ENCODE data around the gene LPCAT3. TPM values are rescaled to one million over a fixed set of nuclear protein-coding genes. Genes with fewer than 3 reads are reported as not detected.

The LPCAT3 gene
- polyA plus RNA-seq, 1 experiment: 37.6 TPM

DNA sequence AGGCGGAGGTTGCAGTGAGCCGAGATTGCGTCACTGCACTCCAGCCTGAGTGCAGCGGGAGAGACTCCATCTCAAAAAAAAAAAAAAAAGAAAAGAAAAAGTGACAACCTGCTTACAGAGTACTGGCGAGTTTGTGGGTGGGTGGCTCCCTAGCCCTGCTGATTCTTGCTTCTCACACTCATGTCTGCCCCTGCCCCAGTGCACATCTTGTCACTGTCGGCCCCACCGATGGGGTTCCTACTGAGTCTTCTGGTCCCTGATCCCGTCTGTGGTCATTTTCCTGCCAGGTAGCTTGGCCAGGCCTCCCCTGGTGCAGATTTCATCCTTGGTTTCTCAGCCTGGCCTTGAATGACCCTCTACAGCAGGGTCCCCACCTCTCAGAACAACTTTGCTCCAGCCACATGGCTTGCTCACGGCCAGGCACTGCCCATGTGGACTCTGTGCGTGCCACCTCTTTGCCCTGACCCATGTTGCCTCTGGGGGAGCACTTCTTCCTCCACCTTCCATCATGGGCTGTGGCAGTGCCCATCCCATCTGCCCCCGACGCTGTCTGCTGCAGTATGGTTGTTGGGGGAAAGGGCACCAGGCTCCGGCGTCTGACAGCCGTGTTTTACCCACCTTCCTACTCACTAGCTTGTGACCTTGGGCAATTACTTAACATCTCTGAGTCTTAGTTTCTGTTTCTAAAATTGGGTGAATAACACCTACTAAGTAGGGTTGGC is 69.2 kb downstream of the LPCAT3 start:
- CTCF ChIA-PET: interaction anchor here (1.1 to 1.7 kb wide), 4 partner anchors 23 to 195 kb away, joined by 3 to 4 read pairs (median 4); no protein-coding TSS in a partner anchor

DNA sequence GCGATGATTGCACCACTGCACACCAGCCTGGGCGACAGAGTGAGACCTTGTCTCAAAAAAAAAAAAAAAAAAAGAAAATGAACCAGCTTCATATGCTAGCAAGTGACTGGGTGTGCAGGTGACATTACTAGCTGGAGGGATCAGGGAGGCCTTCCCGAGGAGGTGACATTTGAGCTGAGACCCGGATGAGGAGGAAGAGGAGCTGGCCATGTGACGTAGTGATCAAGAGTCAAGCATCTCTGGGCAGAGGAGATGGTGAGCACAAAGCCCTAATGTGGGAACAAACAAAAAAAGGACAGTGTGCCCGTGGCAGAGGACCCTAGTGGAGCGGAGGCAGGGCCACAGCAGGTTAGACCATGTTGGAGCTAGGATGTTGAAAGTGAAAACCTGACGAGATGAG is 70.7 kb downstream of the LPCAT3 start:
- Histone ChIP-seq H3K27ac (ENCODE audit: low read depth, low read length) (no peak overlapping the region), H3K27me3 (ENCODE audit: control insufficient read depth, insufficient read depth, low read length) (no peaks in the 10 kb centered on the region), H3K4me3 (ENCODE audit: low read depth, low read length) (no peak overlapping the region), H3K9me3 (ENCODE audit: control insufficient read depth, insufficient read depth, low read length) (no peaks in the 10 kb centered on the region; the same call in 1 of the 2 replicates)
- ChIA-PET POLR2A (interaction anchor here (0.9 kb wide), 1 partner anchor 16 kb away, joined by 3 read pairs; no protein-coding TSS in a partner anchor), CTCF (interaction anchor here (0.7 to 4.1 kb wide), 5 partner anchors 14 to 1048 kb away, joined by 3 to 18 read pairs (median 3); no protein-coding TSS in a partner anchor)
- no peak for DNase-seq (ENCODE audit: low read depth, low spot score)
- TF ChIP-seq CTCF (IDR thresholded peaks at IDR 0.05; ENCODE audit: low read depth, low read length): no peak

More for the DNA sequence above, 69.2 kb downstream of the LPCAT3 start:
- Histone ChIP-seq H3K27me3 (ENCODE audit: control insufficient read depth, insufficient read depth, low read length) (no peaks in the 10 kb centered on the region), H3K9me3 (ENCODE audit: control insufficient read depth, insufficient read depth, low read length) (no peaks in the 10 kb centered on the region; the same call in 1 of the 2 replicates), H3K4me3 (ENCODE audit: low read depth, low read length) (no peak overlapping the region), H3K27ac (ENCODE audit: low read depth, low read length) (no peak overlapping the region)
- no peak for TF ChIP-seq CTCF (IDR thresholded peaks at IDR 0.05; ENCODE audit: low read depth, low read length)
- POLR2A ChIA-PET: interaction anchor here (0.7 to 1.3 kb wide), 3 partner anchors 13 to 100 kb away, joined by 3 to 6 read pairs (median 4); no protein-coding TSS in a partner anchor
- DNase-seq (ENCODE audit: low read depth, low spot score): no peak

DNA sequence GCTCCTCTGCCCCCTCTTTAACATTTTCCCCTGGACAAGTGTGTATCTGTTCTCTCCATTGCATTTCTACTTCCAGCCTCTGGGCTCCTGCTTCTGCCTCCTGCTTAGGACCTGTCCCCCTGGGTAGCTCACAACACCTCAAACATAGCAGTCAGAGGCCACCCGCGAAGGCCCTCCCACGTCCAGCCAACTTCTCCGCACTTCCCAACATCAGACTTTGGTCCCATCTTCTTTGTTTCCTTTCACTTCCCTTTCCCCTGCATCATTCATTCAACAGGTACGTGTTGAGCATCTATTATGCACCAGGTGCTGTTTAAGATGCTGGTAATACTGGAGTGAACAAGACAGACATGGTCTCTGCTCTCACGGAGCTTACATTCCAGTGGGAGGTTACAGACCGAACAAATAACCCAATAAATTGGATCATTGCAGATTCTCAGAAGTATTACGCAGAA is 71.3 kb downstream of the LPCAT3 start:
- ChIA-PET POLR2A (interaction anchor here (0.6 to 0.9 kb wide), 3 partner anchors 17 to 79 kb away, joined by 3 read pairs; no protein-coding TSS in a partner anchor), CTCF (interaction anchor here (4.1 kb wide), 1 partner anchor 15 kb away, joined by 18 read pairs; no protein-coding TSS in a partner anchor)
- DNase-seq (ENCODE audit: low read depth, low spot score): no peak
- Histone ChIP-seq H3K27ac (ENCODE audit: low read depth, low read length) (no peak overlapping the region), H3K4me3 (ENCODE audit: low read depth, low read length) (no peak overlapping the region), H3K9me3 (ENCODE audit: control insufficient read depth, insufficient read depth, low read length) (no peaks in the 10 kb centered on the region; the same call in 1 of the 2 replicates), H3K27me3 (ENCODE audit: control insufficient read depth, insufficient read depth, low read length) (no peaks in the 10 kb centered on the region)
- no peak for TF ChIP-seq CTCF (IDR thresholded peaks at IDR 0.05; ENCODE audit: low read depth, low read length)

GRCh38 chr12:6946033-6946919 is 72.0 kb downstream of the LPCAT3 start:
- Histone ChIP-seq H3K27ac (ENCODE audit: low read depth, low read length) (no peak overlapping the region), H3K9me3 (ENCODE audit: control insufficient read depth, insufficient read depth, low read length) (no peaks in the 10 kb centered on the region; the same call in 1 of the 2 replicates), H3K27me3 (ENCODE audit: control insufficient read depth, insufficient read depth, low read length) (no peaks in the 10 kb centered on the region), H3K4me3 (ENCODE audit: low read depth, low read length) (no peak overlapping the region)
- CTCF ChIA-PET: interaction anchor here (1.4 to 4.1 kb wide), 4 partner anchors 15 to 199 kb away, joined by 9 to 18 read pairs (median 10); partner anchors contain the start of gene C1RL
- DNase-seq (ENCODE audit: low read depth, low spot score): no peak
- no peak for TF ChIP-seq CTCF (IDR thresholded peaks at IDR 0.05; ENCODE audit: low read depth, low read length)
- POLR2A ChIA-PET: interaction anchor here (0.6 to 4.2 kb wide), 6 partner anchors 15 to 167 kb away, joined by 3 to 22 read pairs (median 3); no protein-coding TSS in a partner anchor

Measured in AG04450 (cell line).